Stomach (tissue), 4 donors: ENCODE data around the gene EEF1E1.

Source experiments
- EP300 ChIP-seq: sonication (generic); formaldehyde crosslinking; IDR thresholded peaks from one replicate; pipeline ENCODE4 v1.6.1; 2017; ENCODE audit warnings: antibody characterized with exemption
- POLR2A ChIP-seq, 4 donors: fragments of 450-650 bp; IDR thresholded peaks; one replicate each; pipeline ENCODE4 v1.6.1; 2016; ENCODE audit warnings: antibody characterized with exemption in 4 of 4, control low read depth in 2 of 4, mild to moderate bottlenecking in 1 of 4, moderate library complexity in 1 of 4
- POLR2AphosphoS5 ChIP-seq, 3 donors: sonication (generic); formaldehyde crosslinking; IDR thresholded peaks; one replicate each; pipeline ENCODE4 v1.6.1; 2016; ENCODE audit warnings: antibody characterized with exemption in 3 of 3
- TF ChIP-seq, protein P1 (sequence below), 7 experiments: fragments of 450-650 bp in 4 of 7; fragments of 200-600 bp in 3 of 7; sonication (generic) in 3 of 7; IDR thresholded peaks; one replicate each; pipeline ENCODE4 v1.5.1; 2016 to 2019; ENCODE audit warnings: antibody characterized with exemption in 7 of 7, control low read depth in 2 of 7, mild to moderate bottlenecking in 1 of 7

DNA sequence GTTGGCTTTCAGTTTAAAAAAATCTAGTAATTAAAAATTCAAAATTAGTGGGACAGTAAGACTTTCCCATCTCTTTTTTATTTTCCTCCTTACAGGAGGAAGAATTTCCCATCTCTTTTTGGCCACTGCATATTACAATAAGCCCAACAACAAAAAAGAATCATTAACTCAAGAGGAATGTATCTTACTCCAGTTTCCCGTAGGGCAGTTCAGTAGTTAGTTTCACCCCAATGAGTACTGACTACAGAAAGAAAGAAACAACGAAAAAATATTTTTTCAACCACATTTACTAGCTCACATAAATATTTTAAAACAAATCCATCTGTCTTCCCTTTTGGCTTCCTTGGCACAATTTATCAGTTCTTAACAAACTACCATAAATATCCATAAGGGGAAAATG, 23.2 kb downstream of the EEF1E1 start:
- TF ChIP-seq, protein P1, sequence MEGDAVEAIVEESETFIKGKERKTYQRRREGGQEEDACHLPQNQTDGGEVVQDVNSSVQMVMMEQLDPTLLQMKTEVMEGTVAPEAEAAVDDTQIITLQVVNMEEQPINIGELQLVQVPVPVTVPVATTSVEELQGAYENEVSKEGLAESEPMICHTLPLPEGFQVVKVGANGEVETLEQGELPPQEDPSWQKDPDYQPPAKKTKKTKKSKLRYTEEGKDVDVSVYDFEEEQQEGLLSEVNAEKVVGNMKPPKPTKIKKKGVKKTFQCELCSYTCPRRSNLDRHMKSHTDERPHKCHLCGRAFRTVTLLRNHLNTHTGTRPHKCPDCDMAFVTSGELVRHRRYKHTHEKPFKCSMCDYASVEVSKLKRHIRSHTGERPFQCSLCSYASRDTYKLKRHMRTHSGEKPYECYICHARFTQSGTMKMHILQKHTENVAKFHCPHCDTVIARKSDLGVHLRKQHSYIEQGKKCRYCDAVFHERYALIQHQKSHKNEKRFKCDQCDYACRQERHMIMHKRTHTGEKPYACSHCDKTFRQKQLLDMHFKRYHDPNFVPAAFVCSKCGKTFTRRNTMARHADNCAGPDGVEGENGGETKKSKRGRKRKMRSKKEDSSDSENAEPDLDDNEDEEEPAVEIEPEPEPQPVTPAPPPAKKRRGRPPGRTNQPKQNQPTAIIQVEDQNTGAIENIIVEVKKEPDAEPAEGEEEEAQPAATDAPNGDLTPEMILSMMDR (IDR thresholded peaks at IDR 0.05) = no peak
- TF ChIP-seq POLR2A (IDR thresholded peaks at IDR 0.05) (no peak), EP300 (no peak), POLR2AphosphoS5 (IDR thresholded peaks at IDR 0.05) (no peak)
